Mucosa of descending colon (tissue), 3 donors: ENCODE measurements around the gene ZNF614. TPM values are rescaled to one million over a fixed set of nuclear protein-coding genes. Genes with fewer than 3 reads are reported as not detected.
"Not testable (repeated sequence)": the region's sequence is repeated elsewhere in the genome, so short reads cannot be mapped to it uniquely, and the experiment has no call there.

Experiments used
- ATAC-seq: fragments of 200-7000 bp; cut with Tn5 transposase; one replicate; pipeline ENCODE4 v1.9.1; 2020; ENCODE audit warnings: mild to moderate bottlenecking, moderate library complexity
- DNase-seq, 3 donors: peaks; one replicate each; pipeline ENCODE4 v3.0.0-alpha.2; 2020
- H3K36me3 ChIP-seq: fragments of 200-600 bp; one replicate; pipeline ENCODE4 v1.8.0; 2021; ENCODE audit warnings: low read depth, mild to moderate bottlenecking
- H3K4me1 ChIP-seq: fragments of 200-600 bp; one replicate; pipeline ENCODE4 v1.8.0; 2021; ENCODE audit warnings: low read depth, mild to moderate bottlenecking
- H3K4me3 ChIP-seq: fragments of 200-600 bp; one replicate; pipeline ENCODE4 v1.8.0; 2021; ENCODE audit warnings: mild to moderate bottlenecking
- H3K9me3 ChIP-seq: fragments of 200-600 bp; one replicate; pipeline ENCODE4 v1.8.0; 2021; ENCODE audit warnings: mild to moderate bottlenecking
- intact Hi-C, 2 donors: fragments of 100-400 bp; cut with DNase I in 1 of 2; cut with micrococcal nuclease in 1 of 2; formaldehyde crosslinking; loops; one replicate each; pipeline versions ENCODE4 v1.11.0 to v1.11.1; 2022; cut with DNase I, micrococcal nuclease
- total RNA-seq, 3 donors: library from RNA; stranded (reverse); fragmentation: NEBNext Ultra II Directional in 2 of 3; extraction: Animal tissue kit (Norgen Biotek cat#: 25700) in 2 of 3; gene quantifications; one replicate each; pipeline versions ENCODE4 v1.2.1 to v1.2.4, GENCODE V29; 2021 to 2023
- TF ChIP-seq, protein P1 (sequence below): fragments of 200-600 bp; IDR thresholded peaks from one replicate; pipeline ENCODE4 v1.8.0; 2022; ENCODE audit warnings: antibody characterized with exemption, mild to moderate bottlenecking
- donor health status: DM: no; HTN: no; CAD: no; lungs with moderate emphysema.
- donor health status: DM: no; HTN: no; CAD: no.
- donor health status: DM: no; HTN: yes; CAD: no.

Gene ZNF614
- total RNA-seq, 3 donors from 2014 or later = 3.8 to 7.9 (median 4.1) TPM

DNA sequence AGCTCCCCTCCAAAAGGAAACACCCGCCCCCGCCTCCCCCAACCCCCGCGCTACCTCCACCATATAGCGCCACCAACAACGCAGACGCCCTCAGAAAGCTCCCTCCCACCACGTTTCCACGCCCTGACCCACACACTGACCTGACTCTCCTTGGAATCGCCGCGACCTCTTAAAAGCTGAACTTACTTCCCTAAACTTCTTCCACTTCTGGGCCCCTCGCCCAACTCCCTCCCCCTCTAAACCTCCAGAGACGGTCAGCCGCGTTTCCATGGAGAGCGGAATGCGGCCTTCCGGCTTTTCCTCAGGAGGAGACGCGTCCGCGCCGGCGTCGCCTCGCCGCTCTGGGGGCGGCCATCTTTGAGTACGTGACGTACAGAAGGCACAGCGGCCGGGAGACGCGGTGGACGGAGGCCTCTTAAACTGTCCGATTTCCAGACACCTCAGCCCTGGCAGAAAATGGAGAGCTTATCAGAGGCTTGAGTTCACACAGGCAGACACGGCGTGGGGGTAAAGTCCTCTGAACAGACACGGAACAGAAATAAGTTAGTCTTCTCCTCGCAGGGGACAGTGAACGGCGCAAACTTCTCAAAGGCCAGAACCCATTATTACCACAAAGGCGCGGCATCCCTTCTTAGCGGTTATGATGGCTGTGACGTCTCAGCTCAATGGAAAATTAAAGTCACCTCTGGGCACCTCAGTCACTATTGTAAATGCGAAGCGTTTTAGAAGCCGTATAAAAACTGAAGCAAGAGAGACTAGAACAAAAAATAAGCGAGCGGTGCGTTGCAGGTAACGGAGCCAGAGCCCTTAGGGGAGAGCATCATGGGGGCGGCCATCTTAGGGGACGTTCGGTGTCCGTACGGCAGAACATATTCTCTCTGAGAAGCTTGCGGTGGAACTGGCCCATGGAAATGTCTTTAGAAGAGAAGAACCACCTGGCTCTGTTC lies 20.6 kb upstream of the ZNF614 start, which contains the start of gene ZNF432:
Gene ZNF432 (minus strand): TSS at position 284 of the 947 bp plus-strand sequence. CDS start 1,970 bp downstream, outside the sequence.
- TF ChIP-seq, protein P1, sequence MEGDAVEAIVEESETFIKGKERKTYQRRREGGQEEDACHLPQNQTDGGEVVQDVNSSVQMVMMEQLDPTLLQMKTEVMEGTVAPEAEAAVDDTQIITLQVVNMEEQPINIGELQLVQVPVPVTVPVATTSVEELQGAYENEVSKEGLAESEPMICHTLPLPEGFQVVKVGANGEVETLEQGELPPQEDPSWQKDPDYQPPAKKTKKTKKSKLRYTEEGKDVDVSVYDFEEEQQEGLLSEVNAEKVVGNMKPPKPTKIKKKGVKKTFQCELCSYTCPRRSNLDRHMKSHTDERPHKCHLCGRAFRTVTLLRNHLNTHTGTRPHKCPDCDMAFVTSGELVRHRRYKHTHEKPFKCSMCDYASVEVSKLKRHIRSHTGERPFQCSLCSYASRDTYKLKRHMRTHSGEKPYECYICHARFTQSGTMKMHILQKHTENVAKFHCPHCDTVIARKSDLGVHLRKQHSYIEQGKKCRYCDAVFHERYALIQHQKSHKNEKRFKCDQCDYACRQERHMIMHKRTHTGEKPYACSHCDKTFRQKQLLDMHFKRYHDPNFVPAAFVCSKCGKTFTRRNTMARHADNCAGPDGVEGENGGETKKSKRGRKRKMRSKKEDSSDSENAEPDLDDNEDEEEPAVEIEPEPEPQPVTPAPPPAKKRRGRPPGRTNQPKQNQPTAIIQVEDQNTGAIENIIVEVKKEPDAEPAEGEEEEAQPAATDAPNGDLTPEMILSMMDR = no peak
- ATAC-seq (peak; percentile 99), DNase-seq (peak; percentile 91 to 94 (median 94))

DNA sequence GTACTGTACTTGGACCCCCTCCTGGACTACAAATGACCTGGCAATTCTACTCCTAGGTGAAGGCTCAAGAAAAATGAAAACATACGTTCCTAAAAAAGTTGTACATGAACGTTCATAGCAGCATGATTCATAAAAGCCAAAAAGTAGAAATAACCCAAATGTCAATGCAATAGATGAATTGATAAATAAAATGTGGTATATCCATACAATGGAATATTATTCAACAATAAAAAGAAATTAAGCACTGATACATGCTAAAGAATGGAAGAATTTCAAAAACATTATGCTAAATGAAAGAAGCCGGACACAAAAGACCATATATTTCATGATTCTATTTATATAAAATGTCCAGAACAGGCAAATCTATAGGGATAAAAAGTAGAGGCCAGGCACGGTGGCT lies 11.0 kb upstream of the ZNF614 start:
- peaks cover 44% of the 10 kb centered on the region for H3K36me3 ChIP-seq
- TF ChIP-seq, protein P1 = no peak
- no peaks in the 10 kb centered on the region for H3K4me1 ChIP-seq
- peaks cover 93% of the 10 kb centered on the region for H3K9me3 ChIP-seq
- no peak overlapping the region for H3K4me3 ChIP-seq
- DNase-seq = no peak
- ATAC-seq = no peak
- intact Hi-C loops = no loop called here

More for the DNA sequence above, 20.6 kb upstream of the ZNF614 start, which contains the start of gene ZNF432:
- Histone ChIP-seq H3K4me1 (no peaks in the 10 kb centered on the region), H3K9me3 (peaks cover 49% of the 10 kb centered on the region), H3K36me3 (no peaks in the 10 kb centered on the region), H3K4me3 (peak within 1 kb of the TSS; percentile 37)
- intact Hi-C loops = no loop called here

DNA sequence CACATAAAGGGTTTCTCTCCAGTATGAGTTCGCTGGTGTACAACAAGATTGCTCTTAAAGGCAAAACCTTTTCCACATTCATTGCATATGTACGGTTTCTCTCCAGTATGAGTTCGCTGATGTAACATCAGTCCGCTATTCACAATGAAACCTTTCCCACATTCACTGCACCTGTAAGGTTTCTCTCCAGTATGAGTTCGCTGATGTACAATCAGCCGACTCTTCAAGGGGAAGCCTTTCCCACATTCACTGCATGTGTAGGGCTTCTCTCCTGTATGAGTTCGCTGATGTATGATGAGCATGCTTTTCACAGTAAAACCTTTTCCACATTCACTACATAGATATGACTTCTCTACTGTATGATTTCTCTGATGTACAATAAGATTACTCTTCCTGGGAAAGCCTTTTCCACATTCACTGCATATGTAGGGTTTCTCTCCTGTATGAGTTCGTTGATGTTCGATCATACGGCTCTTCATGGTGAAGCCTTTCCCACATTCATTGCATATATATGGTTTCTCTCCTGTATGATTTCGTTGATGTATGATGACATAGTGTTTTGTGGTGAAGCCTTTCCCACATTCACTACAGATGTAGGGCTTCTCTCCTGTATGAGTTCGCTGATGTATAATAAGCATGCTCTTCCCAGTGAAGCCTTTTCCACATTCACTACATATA lies 6.0 kb upstream of the ZNF614 start:
- H3K4me3 ChIP-seq = no peak overlapping the region
- peaks cover 32% of the 10 kb centered on the region for H3K36me3 ChIP-seq
- intact Hi-C loops = no loop called here

DNA sequence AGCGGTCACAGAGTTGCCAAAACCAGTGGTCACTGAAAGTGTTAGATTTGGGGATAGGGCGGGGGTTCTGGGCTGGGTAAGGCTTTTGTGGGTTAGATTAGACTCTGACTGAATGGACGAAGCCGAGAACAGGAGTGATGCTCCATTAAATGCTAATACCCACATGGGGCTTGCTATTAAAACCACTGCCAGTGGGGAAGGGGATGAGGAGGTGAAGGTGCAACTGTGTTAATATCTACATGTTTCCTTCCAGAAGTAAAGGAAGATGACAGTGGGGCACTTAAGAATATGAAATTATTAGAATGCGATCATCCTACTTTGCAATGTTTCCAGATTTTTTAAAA lies 573 bp upstream of the ZNF614 start:
- Histone ChIP-seq H3K36me3 (peaks cover 3% of the 10 kb centered on the region), H3K4me3 (peak overlapping the region; percentile 44), H3K9me3 (peaks cover 71% of the 10 kb centered on the region), H3K4me1 (no peaks in the 10 kb centered on the region)
- TF ChIP-seq, protein P1 = no peak
- intact Hi-C loops = no loop called here
- no peak for DNase-seq
- ATAC-seq = peak; percentile 23

More for the DNA sequence above, 6.0 kb upstream of the ZNF614 start:
- TF ChIP-seq, protein P1 = no peak
- no peak for DNase-seq
- H3K9me3 ChIP-seq = peaks cover 96% of the 10 kb centered on the region
- no peaks in the 10 kb centered on the region for H3K4me1 ChIP-seq
- no peak for ATAC-seq

DNA sequence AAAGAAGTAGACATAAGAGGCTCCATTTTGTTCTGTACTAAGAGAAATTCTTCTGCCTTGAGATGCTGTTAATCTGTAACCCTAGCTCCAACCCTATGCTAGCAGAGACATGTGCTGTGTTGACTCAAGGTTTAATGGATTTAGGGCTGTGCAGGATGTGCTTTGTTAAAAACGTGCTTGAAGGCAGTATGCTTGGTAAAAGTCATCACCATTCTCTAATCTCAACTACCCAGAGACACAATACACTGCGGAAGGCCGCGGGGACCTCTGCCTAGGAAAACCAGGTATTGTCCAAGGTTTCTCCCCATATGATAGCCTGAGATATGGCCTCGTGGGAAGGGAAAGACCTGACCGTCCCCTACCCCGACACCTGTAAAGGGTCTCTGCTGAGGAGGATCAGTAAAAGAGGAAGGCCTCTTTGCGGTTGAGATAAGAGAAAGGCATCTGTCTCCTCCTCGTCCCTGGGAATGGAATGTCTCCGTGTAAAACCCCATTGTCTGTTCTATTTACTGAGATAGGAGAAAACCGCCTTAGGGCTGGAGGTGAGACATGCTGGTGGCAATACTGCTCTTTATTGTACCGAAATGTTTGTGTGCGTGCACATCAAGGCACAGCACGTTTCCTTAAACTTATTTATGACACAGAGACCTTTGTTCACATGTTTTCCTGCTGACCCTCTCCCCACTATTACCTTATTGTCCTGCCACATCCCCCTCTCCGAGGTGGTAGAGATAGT lies 1.8 kb downstream of the ZNF614 start:
- H3K9me3 ChIP-seq = peaks cover 71% of the 10 kb centered on the region
- intact Hi-C loops, H3K4me3 ChIP-seq, DNase-seq, H3K36me3 ChIP-seq, H3K4me1 ChIP-seq, ATAC-seq: not testable (repeated sequence)

DNA sequence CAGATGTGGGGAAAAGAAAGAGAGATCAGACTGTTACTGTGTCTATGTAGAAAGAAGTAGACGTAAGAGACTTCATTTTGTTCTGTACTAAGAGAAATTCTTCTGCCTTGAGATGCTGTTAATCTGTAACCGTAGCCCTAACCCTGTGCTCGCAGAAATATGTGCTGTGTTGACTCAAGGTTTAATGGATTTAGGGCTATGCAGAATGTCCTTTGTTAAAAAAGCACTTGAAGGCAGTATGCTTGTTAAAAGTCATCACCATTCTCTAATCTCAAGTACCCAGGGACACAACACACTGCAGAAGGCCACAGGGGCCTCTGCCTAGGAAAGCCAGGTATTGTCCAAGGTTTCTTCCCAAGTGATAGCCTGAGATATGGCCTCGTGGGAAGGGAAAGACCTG lies 3.7 kb downstream of the ZNF614 start:
- H3K4me1 ChIP-seq, H3K4me3 ChIP-seq, intact Hi-C loops, DNase-seq, ATAC-seq, H3K36me3 ChIP-seq: not testable (repeated sequence)
- peaks cover 72% of the 10 kb centered on the region for H3K9me3 ChIP-seq
